Loucy (cell line): ENCODE data around the gene SPDEF.

ENCODE experiments used
- H2AFZ ChIP-seq: fragments of 200-600 bp; sonication (generic); 2 replicates; pipeline ENCODE4 v1.6.0; 2016; ENCODE audit warnings: antibody characterized with exemption, mild to moderate bottlenecking, low read length, moderate library complexity
- H3F3A ChIP-seq: fragments of 200-600 bp; 2 replicates; pipeline ENCODE4 v1.6.0; 2016; ENCODE audit warnings: antibody characterized with exemption, low read depth, mild to moderate bottlenecking
- H3K27me3 ChIP-seq: fragments of 200-600 bp; sonication (generic); 2 replicates; pipeline ENCODE4 v1.6.1; 2014; ENCODE audit warnings: low read length, mild to moderate bottlenecking; ENCODE audit not compliant: insufficient read depth, poor library complexity, severe bottlenecking
- H3K36me3 ChIP-seq: fragments of 200-600 bp; sonication (generic); 2 replicates; pipeline ENCODE4 v1.6.1; 2016; ENCODE audit warnings: low read length; ENCODE audit not compliant: insufficient read depth
- H3K4me1 ChIP-seq: fragments of 200-600 bp; sonication (generic); 2 replicates; pipeline ENCODE4 v1.5.1; 2014; ENCODE audit warnings: low read length, mild to moderate bottlenecking; ENCODE audit not compliant: insufficient read depth, poor library complexity, severe bottlenecking
- H3K4me2 ChIP-seq: fragments of 200-600 bp; sonication (generic); 2 replicates; pipeline ENCODE4 v1.6.0; 2014; ENCODE audit warnings: antibody characterized with exemption, low read length, low read depth, mild to moderate bottlenecking; ENCODE audit not compliant: poor library complexity, severe bottlenecking
- H3K4me3 ChIP-seq: fragments of 200-600 bp; sonication (generic); 2 replicates; pipeline ENCODE4 v1.5.1; 2014; ENCODE audit warnings: low read length, mild to moderate bottlenecking, mixed read lengths; ENCODE audit not compliant: poor library complexity, severe bottlenecking
- H3K79me2 ChIP-seq: fragments of 200-600 bp; sonication (generic); 2 replicates; pipeline ENCODE4 v1.6.1; 2014; ENCODE audit warnings: low read length; ENCODE audit not compliant: insufficient read depth
- H3K9ac ChIP-seq: fragments of 200-600 bp; sonication (generic); 2 replicates; pipeline ENCODE4 v1.6.0; 2014; ENCODE audit warnings: mild to moderate bottlenecking, low read depth, low read length, moderate library complexity; ENCODE audit not compliant: poor library complexity, severe bottlenecking
- H3K9me2 ChIP-seq: fragments of 200-600 bp; sonication (generic); replicated peaks from 2 replicates; pipeline ENCODE4 v1.6.1; 2016; ENCODE audit warnings: low read depth, low read length, mixed read lengths
- H3K9me3 ChIP-seq: fragments of 200-600 bp; sonication (generic); 2 replicates; pipeline ENCODE4 v1.6.1; 2014; ENCODE audit warnings: mild to moderate bottlenecking, antibody characterized with exemption, low read length, low read depth; ENCODE audit not compliant: insufficient read depth
- H4K20me1 ChIP-seq: fragments of 200-600 bp; sonication (generic); 2 replicates; pipeline ENCODE4 v1.6.0; 2014; ENCODE audit warnings: antibody characterized with exemption, low read length, mild to moderate bottlenecking; ENCODE audit not compliant: insufficient read depth, poor library complexity, severe bottlenecking
- EZH2phosphoT487 ChIP-seq: fragments of 200-600 bp; IDR thresholded peaks from 2 replicates; pipeline ENCODE4 v1.6.1; 2018; ENCODE audit warnings: antibody characterized with exemption, mild to moderate bottlenecking, moderate library complexity, borderline replicate concordance
- TF ChIP-seq, protein P1 (sequence below): fragments of 200-600 bp; sonication (generic); conservative IDR thresholded peaks from 2 replicates; pipeline ENCODE4 v1.5.1; 2014; ENCODE audit warnings: mild to moderate bottlenecking, antibody characterized with exemption, low read length

The SPDEF gene

DNA sequence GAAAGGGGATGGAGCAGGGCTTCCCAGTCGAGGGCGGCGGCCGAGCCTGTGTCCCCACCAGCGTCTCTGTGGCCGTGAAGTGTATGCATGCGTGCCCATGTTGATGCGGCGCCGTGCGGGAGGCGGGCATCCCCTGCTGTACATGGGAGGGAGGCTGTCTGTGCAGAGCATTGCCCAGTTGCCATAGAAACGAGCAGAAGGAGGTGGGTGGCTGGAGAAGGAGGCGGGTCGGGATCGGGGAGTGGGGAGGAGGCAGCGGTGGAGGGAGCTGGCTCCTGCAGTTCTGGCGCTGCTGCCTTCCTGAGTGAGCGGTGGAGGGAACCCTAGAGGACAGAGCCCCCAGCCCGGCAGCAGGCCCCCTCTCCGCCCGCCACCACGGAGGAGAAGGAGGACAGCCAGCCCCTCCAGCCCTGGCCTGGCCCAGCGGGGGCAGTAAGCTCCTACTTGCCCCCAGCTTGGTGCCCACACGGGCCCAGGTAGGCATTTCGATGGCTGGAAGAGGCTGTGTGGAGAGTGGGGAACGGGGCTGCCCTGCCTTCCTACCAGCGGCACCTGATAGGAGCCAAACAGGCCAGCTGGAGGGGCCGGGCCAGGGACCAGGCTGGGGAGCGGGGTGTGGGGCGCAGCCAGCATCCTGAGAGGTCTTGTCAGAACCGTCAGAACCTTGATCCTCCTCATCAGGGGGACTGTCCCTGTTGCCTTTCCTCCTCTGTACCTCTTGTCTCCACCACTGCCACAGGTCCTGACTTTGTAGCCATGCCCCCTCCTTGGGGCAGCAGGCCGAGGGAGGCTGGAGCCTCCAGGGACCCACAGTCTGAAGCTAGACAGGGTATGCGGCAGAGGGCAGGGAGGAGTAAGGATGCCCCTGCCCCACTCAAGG lies 41.3 kb downstream of the SPDEF start:
- Histone ChIP-seq H3K27me3 (no peaks in the 10 kb centered on the region), H3K79me2 (no peaks in the 10 kb centered on the region), H3K4me3 (no peak overlapping the region), H3F3A (no peaks in the 10 kb centered on the region), H4K20me1 (no peaks in the 10 kb centered on the region), H3K4me1 (no peaks in the 10 kb centered on the region), H2AFZ (no peak overlapping the region), H3K9ac (no peak overlapping the region), H3K36me3 (no peaks in the 10 kb centered on the region), H3K9me2 (no peaks in the 10 kb centered on the region), H3K9me3 (no peaks in the 10 kb centered on the region), H3K4me2 (no peak overlapping the region)
- TF ChIP-seq EZH2phosphoT487: no peak
- TF ChIP-seq, protein P1, sequence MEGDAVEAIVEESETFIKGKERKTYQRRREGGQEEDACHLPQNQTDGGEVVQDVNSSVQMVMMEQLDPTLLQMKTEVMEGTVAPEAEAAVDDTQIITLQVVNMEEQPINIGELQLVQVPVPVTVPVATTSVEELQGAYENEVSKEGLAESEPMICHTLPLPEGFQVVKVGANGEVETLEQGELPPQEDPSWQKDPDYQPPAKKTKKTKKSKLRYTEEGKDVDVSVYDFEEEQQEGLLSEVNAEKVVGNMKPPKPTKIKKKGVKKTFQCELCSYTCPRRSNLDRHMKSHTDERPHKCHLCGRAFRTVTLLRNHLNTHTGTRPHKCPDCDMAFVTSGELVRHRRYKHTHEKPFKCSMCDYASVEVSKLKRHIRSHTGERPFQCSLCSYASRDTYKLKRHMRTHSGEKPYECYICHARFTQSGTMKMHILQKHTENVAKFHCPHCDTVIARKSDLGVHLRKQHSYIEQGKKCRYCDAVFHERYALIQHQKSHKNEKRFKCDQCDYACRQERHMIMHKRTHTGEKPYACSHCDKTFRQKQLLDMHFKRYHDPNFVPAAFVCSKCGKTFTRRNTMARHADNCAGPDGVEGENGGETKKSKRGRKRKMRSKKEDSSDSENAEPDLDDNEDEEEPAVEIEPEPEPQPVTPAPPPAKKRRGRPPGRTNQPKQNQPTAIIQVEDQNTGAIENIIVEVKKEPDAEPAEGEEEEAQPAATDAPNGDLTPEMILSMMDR: no peak

DNA sequence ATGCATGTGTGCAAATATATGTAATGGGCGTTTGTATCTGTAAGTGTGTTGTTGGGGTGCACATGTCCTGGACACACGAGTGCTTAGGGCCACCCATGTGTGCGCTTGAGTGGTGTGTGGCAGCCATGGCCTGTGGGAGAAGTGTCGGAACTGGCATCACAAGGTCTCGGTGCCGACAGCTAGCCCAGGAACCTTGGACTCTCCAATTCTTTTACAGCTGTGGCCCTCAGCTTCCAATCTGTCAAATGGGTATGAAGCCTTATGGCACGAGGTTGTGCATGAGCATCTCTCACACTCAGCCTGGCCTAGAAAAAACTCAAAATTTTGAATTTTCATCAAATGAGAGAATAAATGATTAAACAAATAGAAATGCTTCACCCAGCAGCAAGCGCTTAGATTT lies 42.0 kb downstream of the SPDEF start:
- no peaks in the 10 kb centered on the region for H3K79me2 ChIP-seq
- no peaks in the 10 kb centered on the region for H3K9me2 ChIP-seq
- no peak for TF ChIP-seq EZH2phosphoT487
- TF ChIP-seq, protein P1: no peak
- no peak overlapping the region for H3K9ac ChIP-seq
- no peaks in the 10 kb centered on the region for H3K27me3 ChIP-seq
- H2AFZ ChIP-seq: no peak overlapping the region
- no peaks in the 10 kb centered on the region for H4K20me1 ChIP-seq
- H3K9me3 ChIP-seq: no peaks in the 10 kb centered on the region
- H3K4me3 ChIP-seq: no peak overlapping the region
- H3K4me1 ChIP-seq: no peaks in the 10 kb centered on the region
- no peaks in the 10 kb centered on the region for H3F3A ChIP-seq
- H3K36me3 ChIP-seq: no peaks in the 10 kb centered on the region
- no peak overlapping the region for H3K4me2 ChIP-seq

DNA sequence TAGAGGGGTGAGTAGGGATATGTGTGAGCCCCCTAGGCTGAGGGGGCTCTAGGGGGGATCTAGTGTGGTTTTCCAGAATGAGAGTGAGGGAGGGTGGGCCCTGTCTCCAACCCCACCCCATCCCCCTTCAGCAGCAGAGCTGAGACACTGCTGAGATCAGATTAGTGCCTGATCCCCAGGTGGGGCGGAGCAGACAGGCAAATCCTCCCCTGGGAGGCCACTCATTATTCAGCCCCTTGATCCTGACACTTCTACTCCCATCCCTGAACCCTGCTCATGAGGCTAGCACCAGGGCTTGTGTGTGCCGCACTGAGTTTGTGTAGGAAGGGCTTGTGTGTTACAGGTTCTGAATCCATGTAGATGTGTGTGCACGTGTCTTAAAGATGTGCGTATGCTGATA lies 42.5 kb downstream of the SPDEF start:
- Histone ChIP-seq H3K4me3 (no peak overlapping the region), H3K9me3 (no peaks in the 10 kb centered on the region), H3K4me1 (no peaks in the 10 kb centered on the region), H3F3A (no peaks in the 10 kb centered on the region), H3K79me2 (no peaks in the 10 kb centered on the region), H3K9ac (no peak overlapping the region), H3K27me3 (no peaks in the 10 kb centered on the region), H4K20me1 (no peaks in the 10 kb centered on the region), H3K9me2 (no peaks in the 10 kb centered on the region), H2AFZ (no peak overlapping the region), H3K36me3 (no peaks in the 10 kb centered on the region), H3K4me2 (no peak overlapping the region)
- TF ChIP-seq, protein P1: no peak
- no peak for TF ChIP-seq EZH2phosphoT487
